Smooth muscle cell (in vitro differentiated cells): Measurements from ENCODE around the gene PLXNA2. TPM values are rescaled to one million over a fixed set of nuclear protein-coding genes. Genes with fewer than 3 reads are reported as not detected.

Source experiments
- DNase-seq: peaks from one replicate; lab custom pipeline; 2025; ENCODE audit not compliant: unreplicated experiment; lab: John Stamatoyannopoulos, UW
- H2AFZ ChIP-seq: fragments of 200-600 bp; sonication (generic); 2 replicates; pipeline ENCODE4 v1.6.0; 2016; ENCODE audit warnings: antibody characterized with exemption, low read depth, mild to moderate bottlenecking
- H3F3A ChIP-seq: fragments of 200-600 bp; sonication (generic); 2 replicates; pipeline ENCODE4 v1.6.0; 2017; ENCODE audit warnings: antibody characterized with exemption, low read depth
- H3K27ac ChIP-seq: fragments of 200-600 bp; sonication (generic); 2 replicates; pipeline ENCODE4 v1.5.1; 2016; ENCODE audit warnings: low read depth, mild to moderate bottlenecking
- H3K27me3 ChIP-seq: fragments of 200-600 bp; sonication (generic); 2 replicates; pipeline ENCODE4 v1.6.1; 2016; ENCODE audit warnings: low read depth, mild to moderate bottlenecking
- H3K36me3 ChIP-seq: fragments of 200-600 bp; sonication (generic); 2 replicates; pipeline ENCODE4 v1.5.1; 2016; ENCODE audit warnings: low read depth
- H3K4me1 ChIP-seq: fragments of 200-600 bp; sonication (generic); 2 replicates; pipeline ENCODE4 v1.5.1; 2016; ENCODE audit warnings: low read depth
- H3K4me2 ChIP-seq: fragments of 200-600 bp; sonication (generic); 2 replicates; pipeline ENCODE4 v1.6.0; 2016; ENCODE audit warnings: mild to moderate bottlenecking
- H3K4me3 ChIP-seq: fragments of 200-600 bp; sonication (generic); 2 replicates; pipeline ENCODE4 v1.5.1; 2016; ENCODE audit warnings: mild to moderate bottlenecking
- H3K79me2 ChIP-seq: fragments of 200-600 bp; sonication (generic); 2 replicates; pipeline ENCODE4 v1.6.0; 2016; ENCODE audit warnings: low read depth, mild to moderate bottlenecking
- H3K9ac ChIP-seq: fragments of 200-600 bp; sonication (generic); 2 replicates; pipeline ENCODE4 v1.6.0; 2016; ENCODE audit warnings: low read depth
- H3K9me3 ChIP-seq: fragments of 200-600 bp; sonication (generic); replicated peaks from 2 replicates; pipeline ENCODE4 v1.5.1; 2016; ENCODE audit warnings: low read depth
- H4K20me1 ChIP-seq: fragments of 200-600 bp; sonication (generic); 2 replicates; pipeline ENCODE4 v1.6.0; 2016; ENCODE audit warnings: low read depth
- CTCF ChIP-seq: fragments of 200-600 bp; sonication (generic); IDR thresholded peaks from 2 replicates; pipeline ENCODE4 v1.5.1; 2017; ENCODE audit warnings: borderline replicate concordance, mild to moderate bottlenecking, antibody characterized with exemption; ENCODE audit not compliant: insufficient read depth, poor library complexity, severe bottlenecking
- WGBS: methylation state at CpG from one replicate; pipeline ENCODE4 v1.1.7; 2016; ENCODE audit warnings: low lambda C conversion rate; 5-methylcytosine and 5-hydroxymethylcytosine counted together
- polyA plus RNA-seq: library from polyadenylated mRNA; unstranded; fragments of >200 nt; fragmentation: Nextera tagmentation; extraction: Ambion mirVana; gene quantifications from 2 replicates; pipeline ENCODE4 v1.2.1, GENCODE V29; 2016
- total RNA-seq: library from RNA; depleted of rRNA; stranded (reverse); fragments of >200 nt; gene quantifications from 2 replicates; pipeline ENCODE4 v1.2.3, GENCODE V29; 2014

PLXNA2 gene
- total and polyA plus RNA-seq, 2 experiments from 2014 or later: 8.2 to 8.7 TPM

GRCh38 chr1:208230668-208231529, 13.3 kb downstream of the PLXNA2 start:
- DNase-seq: no peak
- 86% methylated on average over 15 of the region's 15 CpGs for WGBS
- H3K4me2 ChIP-seq: no peak overlapping the region
- no peak overlapping the region for H3K9ac ChIP-seq
- H3K4me3 ChIP-seq: no peak overlapping the region
- peaks cover 6% of the 10 kb centered on the region for H4K20me1 ChIP-seq
- H3K36me3 ChIP-seq: no peaks in the 10 kb centered on the region
- no peak overlapping the region for H2AFZ ChIP-seq
- H3K9me3 ChIP-seq: no peaks in the 10 kb centered on the region
- no peak overlapping the region for H3K27ac ChIP-seq
- TF ChIP-seq CTCF: no peak
- no peaks in the 10 kb centered on the region for H3F3A ChIP-seq
- H3K79me2 ChIP-seq: peaks cover 51% of the 10 kb centered on the region
- no peaks in the 10 kb centered on the region for H3K27me3 ChIP-seq
- H3K4me1 ChIP-seq: peaks cover 41% of the 10 kb centered on the region

GRCh38 chr1:208228550-208228949, 15.6 kb downstream of the PLXNA2 start:
- no peak for DNase-seq
- no peak overlapping the region for H3K4me3 ChIP-seq
- no peak overlapping the region for H3K4me2 ChIP-seq
- no peak overlapping the region for H2AFZ ChIP-seq
- peaks cover 50% of the 10 kb centered on the region for H3K79me2 ChIP-seq
- H3K36me3 ChIP-seq: no peaks in the 10 kb centered on the region
- no peak overlapping the region for H3K9ac ChIP-seq
- H3K9me3 ChIP-seq: no peaks in the 10 kb centered on the region
- H3K4me1 ChIP-seq: peaks cover 26% of the 10 kb centered on the region
- TF ChIP-seq CTCF: no peak
- no peak overlapping the region for H3K27ac ChIP-seq
- no peaks in the 10 kb centered on the region for H3K27me3 ChIP-seq
- peaks cover 6% of the 10 kb centered on the region for H4K20me1 ChIP-seq
- H3F3A ChIP-seq: no peaks in the 10 kb centered on the region
- WGBS: 86% methylated on average over 2 of the region's 2 CpGs

- no peaks in the 10 kb centered on the region for H3K9me3 ChIP-seq
- H3F3A ChIP-seq: no peaks in the 10 kb centered on the region
- H3K36me3 ChIP-seq: no peaks in the 10 kb centered on the region
- TF ChIP-seq CTCF: no peak
- H3K27me3 ChIP-seq: no peaks in the 10 kb centered on the region
- whole genome bisulfite sequencing: 96% methylated on average over 3 of the region's 3 CpGs
- H3K4me2 ChIP-seq: no peak overlapping the region
- peaks cover 46% of the 10 kb centered on the region for H3K79me2 ChIP-seq
- peaks cover 26% of the 10 kb centered on the region for H3K4me1 ChIP-seq
- H3K9ac ChIP-seq: no peak overlapping the region
- no peak for DNase-seq
- peaks cover 6% of the 10 kb centered on the region for H4K20me1 ChIP-seq
- H3K4me3 ChIP-seq: no peak overlapping the region
- H2AFZ ChIP-seq: no peak overlapping the region
- H3K27ac ChIP-seq: no peak overlapping the region
Measured at GRCh38 chr1:208228026-208228425, 16.2 kb downstream of the PLXNA2 start.

GRCh38 chr1:208227366-208227765, 16.8 kb downstream of the PLXNA2 start:
- no peak overlapping the region for H3K27ac ChIP-seq
- WGBS: 92% methylated on average over 4 of the region's 4 CpGs
- DNase-seq: no peak

More at GRCh38 chr1:208227366-208227765, 16.8 kb downstream of the PLXNA2 start:
- Histone ChIP-seq H3K4me2 (no peak overlapping the region), H3K9ac (no peak overlapping the region), H3K9me3 (no peaks in the 10 kb centered on the region), H2AFZ (no peak overlapping the region), H3K79me2 (peaks cover 41% of the 10 kb centered on the region), H4K20me1 (peaks cover 6% of the 10 kb centered on the region), H3K4me3 (no peak overlapping the region), H3K27me3 (no peaks in the 10 kb centered on the region), H3F3A (no peaks in the 10 kb centered on the region), H3K36me3 (no peaks in the 10 kb centered on the region), H3K4me1 (peaks cover 20% of the 10 kb centered on the region)
- TF ChIP-seq CTCF: no peak
